GM12878 (cell line): ENCODE data around the gene LARGE1.

Experiments used
- CBX5 ChIP-seq: sonication (generic); IDR thresholded peaks from 2 replicates; pipeline ENCODE4 v1.6.1; 2016; ENCODE audit warnings: low read depth, moderate library complexity, mild to moderate bottlenecking, inconsistent platforms
- HDAC6 ChIP-seq: fragments of 200-600 bp; sonication (generic); IDR thresholded peaks from one replicate; pipeline ENCODE4 v1.8.0; 2017; ENCODE audit warnings: antibody characterized with exemption; ENCODE audit not compliant: unreplicated experiment
- MTA3 ChIP-seq: IDR thresholded peaks from 2 replicates; pipeline ENCODE4 v1.6.1; 2012; ENCODE audit warnings: low read length, inconsistent platforms, borderline replicate concordance
- POLR2A ChIP-seq: IDR thresholded peaks from 2 replicates; pipeline ENCODE4 v1.6.1; 2011; ENCODE audit warnings: low read depth, mild to moderate bottlenecking, low read length
- SIN3A ChIP-seq: IDR thresholded peaks from 2 replicates; pipeline ENCODE4 v1.6.1; 2012; ENCODE audit warnings: low read depth, low read length, improper control_type of control experiment
- SMARCA5 ChIP-seq: fragments of 450-650 bp; IDR thresholded peaks from 2 replicates; pipeline ENCODE4 v1.6.1; 2017; ENCODE audit warnings: mild to moderate bottlenecking
- TCF7 ChIP-seq: IDR thresholded peaks from 2 replicates; pipeline ENCODE4 v1.6.1; 2014; ENCODE audit warnings: antibody characterized with exemption, borderline replicate concordance
- TF ChIP-seq, protein P1 (sequence below): IDR thresholded peaks from 2 replicates; pipeline ENCODE4 v1.6.1; 2012; ENCODE audit warnings: low read depth, low read length, improper control_type of control experiment
- TF ChIP-seq, protein P2 (sequence below): fragments of 450-650 bp; IDR thresholded peaks from 2 replicates; pipeline ENCODE4 v1.6.1; 2014; ENCODE audit warnings: mild to moderate bottlenecking
- TF ChIP-seq, protein P3 (sequence below), 3 experiments: IDR thresholded peaks in 2 of 3; conservative IDR thresholded peaks in 1 of 3; 2 replicates each; pipeline ENCODE4 v1.5.1; 2011; ENCODE audit warnings: low read depth in 3 of 3, low read length in 3 of 3, mild to moderate bottlenecking in 3 of 3, control low read depth in 2 of 3, moderate library complexity in 2 of 3, inconsistent platforms in 1 of 3, mixed read lengths in 1 of 3; ENCODE audit not compliant: control insufficient read depth in 2 of 3, insufficient read depth in 1 of 3; ENCODE audit errors: extremely low read depth in 1 of 3

DNA sequence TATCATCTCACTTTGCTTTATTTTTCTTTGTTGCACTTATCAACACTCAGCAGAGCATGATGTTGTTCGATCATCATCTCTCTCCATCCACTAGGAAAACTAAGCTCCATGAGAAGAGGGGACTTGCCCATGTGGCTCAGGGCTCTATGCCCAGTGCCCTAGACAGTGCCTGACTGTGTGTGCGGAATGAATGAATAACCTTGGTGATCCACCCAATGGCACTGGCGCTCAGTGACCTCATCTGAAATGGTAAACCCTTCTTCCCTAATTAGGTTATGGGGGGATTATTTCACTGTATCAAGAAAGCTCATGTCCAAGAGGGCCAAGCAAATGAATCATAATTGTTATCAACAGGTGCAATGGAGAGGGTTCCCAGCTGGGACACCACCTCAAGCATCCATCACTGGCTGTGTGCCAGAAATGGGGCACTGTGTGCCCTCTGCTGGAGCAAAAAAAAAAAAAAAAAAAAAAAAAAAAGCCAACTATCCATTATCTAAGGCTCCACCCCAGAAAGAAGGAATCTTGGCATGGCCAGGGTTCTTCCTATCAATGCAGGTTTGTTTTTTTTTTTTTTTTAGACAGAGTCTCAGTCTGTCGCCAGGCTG is 172.6 kb downstream of the LARGE1 start:
- no peak for TF ChIP-seq POLR2A
- TF ChIP-seq, protein P1, sequence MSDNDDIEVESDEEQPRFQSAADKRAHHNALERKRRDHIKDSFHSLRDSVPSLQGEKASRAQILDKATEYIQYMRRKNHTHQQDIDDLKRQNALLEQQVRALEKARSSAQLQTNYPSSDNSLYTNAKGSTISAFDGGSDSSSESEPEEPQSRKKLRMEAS: no peak
- no peak for TF ChIP-seq CBX5
- TF ChIP-seq TCF7: no peak
- TF ChIP-seq, protein P2, sequence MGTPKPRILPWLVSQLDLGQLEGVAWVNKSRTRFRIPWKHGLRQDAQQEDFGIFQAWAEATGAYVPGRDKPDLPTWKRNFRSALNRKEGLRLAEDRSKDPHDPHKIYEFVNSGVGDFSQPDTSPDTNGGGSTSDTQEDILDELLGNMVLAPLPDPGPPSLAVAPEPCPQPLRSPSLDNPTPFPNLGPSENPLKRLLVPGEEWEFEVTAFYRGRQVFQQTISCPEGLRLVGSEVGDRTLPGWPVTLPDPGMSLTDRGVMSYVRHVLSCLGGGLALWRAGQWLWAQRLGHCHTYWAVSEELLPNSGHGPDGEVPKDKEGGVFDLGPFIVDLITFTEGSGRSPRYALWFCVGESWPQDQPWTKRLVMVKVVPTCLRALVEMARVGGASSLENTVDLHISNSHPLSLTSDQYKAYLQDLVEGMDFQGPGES: no peak
- TF ChIP-seq, protein P3, sequence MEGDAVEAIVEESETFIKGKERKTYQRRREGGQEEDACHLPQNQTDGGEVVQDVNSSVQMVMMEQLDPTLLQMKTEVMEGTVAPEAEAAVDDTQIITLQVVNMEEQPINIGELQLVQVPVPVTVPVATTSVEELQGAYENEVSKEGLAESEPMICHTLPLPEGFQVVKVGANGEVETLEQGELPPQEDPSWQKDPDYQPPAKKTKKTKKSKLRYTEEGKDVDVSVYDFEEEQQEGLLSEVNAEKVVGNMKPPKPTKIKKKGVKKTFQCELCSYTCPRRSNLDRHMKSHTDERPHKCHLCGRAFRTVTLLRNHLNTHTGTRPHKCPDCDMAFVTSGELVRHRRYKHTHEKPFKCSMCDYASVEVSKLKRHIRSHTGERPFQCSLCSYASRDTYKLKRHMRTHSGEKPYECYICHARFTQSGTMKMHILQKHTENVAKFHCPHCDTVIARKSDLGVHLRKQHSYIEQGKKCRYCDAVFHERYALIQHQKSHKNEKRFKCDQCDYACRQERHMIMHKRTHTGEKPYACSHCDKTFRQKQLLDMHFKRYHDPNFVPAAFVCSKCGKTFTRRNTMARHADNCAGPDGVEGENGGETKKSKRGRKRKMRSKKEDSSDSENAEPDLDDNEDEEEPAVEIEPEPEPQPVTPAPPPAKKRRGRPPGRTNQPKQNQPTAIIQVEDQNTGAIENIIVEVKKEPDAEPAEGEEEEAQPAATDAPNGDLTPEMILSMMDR (IDR thresholded peaks at IDR 0.05 in 2 of 3, conservative IDR thresholded peaks at IDR 0.05 in 1 of 3; ENCODE audit: control insufficient read depth in 2 of 3, extremely low read depth in 1 of 3, insufficient read depth in 1 of 3, low read depth in 3 of 3, low read length in 3 of 3): no peak
- TF ChIP-seq SMARCA5: no peak
- no peak for TF ChIP-seq HDAC6
- no peak for TF ChIP-seq MTA3
- no peak for TF ChIP-seq SIN3A
